Liver (tissue), 9 donors: ENCODE data around the gene ZMYND11. TPM values are rescaled to one million over a fixed set of nuclear protein-coding genes. Genes with fewer than 3 reads are reported as not detected.

Source experiments
- DNase-seq: peaks from one replicate; pipeline ENCODE4 v3.0.0-alpha.2; 2017; ENCODE audit warnings: low spot score
- H3K27ac ChIP-seq, 2 donors: one replicate each; pipeline ENCODE4 v1.7.0; 2013; ENCODE audit warnings: inconsistent platforms in 2 of 2, low read length in 2 of 2, control low read depth in 1 of 2, low read depth in 1 of 2, mild to moderate bottlenecking in 1 of 2
- H3K27me3 ChIP-seq, 4 donors: one replicate each; pipeline versions ENCODE4 v1.6.1 to v1.7.0; 2013; ENCODE audit warnings: low read length in 3 of 4, inconsistent platforms in 1 of 4, mild to moderate bottlenecking in 1 of 4, moderate library complexity in 1 of 4; ENCODE audit not compliant: control insufficient read depth in 4 of 4, insufficient read depth in 4 of 4
- H3K36me3 ChIP-seq, 4 donors: one replicate each; pipeline versions ENCODE4 v1.6.1 to v1.7.0; 2013; ENCODE audit warnings: low read length in 3 of 4, mild to moderate bottlenecking in 3 of 4, low read depth in 1 of 4, moderate library complexity in 1 of 4; ENCODE audit not compliant: control insufficient read depth in 4 of 4, insufficient read depth in 3 of 4
- H3K4me1 ChIP-seq, 4 donors: one replicate each; pipeline versions ENCODE4 v1.6.1 to v1.7.0; 2013; ENCODE audit warnings: low read length in 3 of 4, mild to moderate bottlenecking in 3 of 4, moderate library complexity in 1 of 4; ENCODE audit not compliant: control insufficient read depth in 4 of 4, insufficient read depth in 4 of 4
- H3K4me3 ChIP-seq, 3 donors: one replicate each; pipeline versions ENCODE4 v1.6.1 to v1.7.0; 2013; ENCODE audit warnings: low read length in 3 of 3, control low read depth in 1 of 3, low read depth in 1 of 3, mild to moderate bottlenecking in 1 of 3
- H3K9ac ChIP-seq, 2 donors: one replicate each; pipeline ENCODE4 v1.7.0; 2013; ENCODE audit warnings: low read length in 2 of 2, mild to moderate bottlenecking in 2 of 2, moderate library complexity in 2 of 2, control low read depth in 1 of 2, low read depth in 1 of 2
- H3K9me3 ChIP-seq, 4 donors: one replicate each; pipeline versions ENCODE4 v1.6.1 to v1.7.0; 2013; ENCODE audit warnings: low read length in 3 of 4; ENCODE audit not compliant: control insufficient read depth in 4 of 4
- EGR1 ChIP-seq, 2 donors: IDR thresholded peaks; 2 replicates each; pipeline ENCODE4 v1.6.1; 2016 to 2018; ENCODE audit warnings: antibody characterized with exemption in 2 of 2, low read depth in 2 of 2
- FOXA1 ChIP-seq: IDR thresholded peaks from 2 replicates; pipeline ENCODE4 v1.6.1; 2016; ENCODE audit warnings: antibody characterized with exemption
- FOXA2 ChIP-seq: IDR thresholded peaks from 2 replicates; pipeline ENCODE4 v1.6.1; 2016; ENCODE audit warnings: antibody characterized with exemption
- GABPA ChIP-seq, 2 donors: IDR thresholded peaks in 1 of 2; conservative IDR thresholded peaks in 1 of 2; 2 replicates each; pipeline ENCODE4 v1.6.1; 2016; ENCODE audit warnings: antibody characterized with exemption in 2 of 2, mild to moderate bottlenecking in 1 of 2, moderate library complexity in 1 of 2
- HNF4A ChIP-seq, 2 donors: conservative IDR thresholded peaks; 2 replicates each; pipeline ENCODE4 v1.6.1; 2016; ENCODE audit warnings: antibody characterized with exemption in 2 of 2, mild to moderate bottlenecking in 2 of 2
- HNF4G ChIP-seq: IDR thresholded peaks from 2 replicates; pipeline ENCODE4 v1.6.1; 2016; ENCODE audit warnings: antibody characterized with exemption
- JUND ChIP-seq, 2 donors: IDR thresholded peaks; 2 replicates each; pipeline ENCODE4 v1.6.1; 2016; ENCODE audit warnings: antibody characterized with exemption in 2 of 2
- RAD21 ChIP-seq, 2 donors: IDR thresholded peaks; 2 replicates each; pipeline ENCODE4 v1.6.1; 2016; ENCODE audit warnings: antibody characterized with exemption in 2 of 2, mild to moderate bottlenecking in 2 of 2
- RXRA ChIP-seq, 2 donors: IDR thresholded peaks; 2 replicates each; pipeline ENCODE4 v1.6.1; 2017 to 2018; ENCODE audit warnings: antibody characterized with exemption in 2 of 2, mild to moderate bottlenecking in 1 of 2
- SP1 ChIP-seq: IDR thresholded peaks from 2 replicates; pipeline ENCODE4 v1.6.1; 2018; ENCODE audit warnings: antibody characterized with exemption, mild to moderate bottlenecking
- TAF1 ChIP-seq: conservative IDR thresholded peaks from 2 replicates; pipeline ENCODE4 v1.6.1; 2016; ENCODE audit warnings: antibody characterized with exemption, mild to moderate bottlenecking
- YY1 ChIP-seq: IDR thresholded peaks from 2 replicates; pipeline ENCODE4 v1.6.1; 2016; ENCODE audit warnings: antibody characterized with exemption, mild to moderate bottlenecking
- whole genome bisulfite sequencing: extraction: QIAGEN DNeasy Blood & Tissue Kit; methylation state at CpG from one replicate; pipeline ENCODE4 v1.1.7; 2013; 5-methylcytosine and 5-hydroxymethylcytosine counted together
- polyA plus RNA-seq, 2 donors: library from polyadenylated mRNA; stranded (reverse) in 1 of 2; unstranded in 1 of 2; fragments of 200-250 nt in 1 of 2; fragments of >200 nt in 1 of 2; fragmentation: Nextera tagmentation in 1 of 2; extraction: Ambion mirVana in 1 of 2; gene quantifications; one replicate each; pipeline versions ENCODE4 v1.2.1 to v1.2.3, GENCODE V29; 2013 to 2015
- total RNA-seq, 2 donors: library from RNA; depleted of rRNA; stranded (reverse); fragments of >200 nt; gene quantifications; one replicate each; pipeline ENCODE4 v1.2.3, GENCODE V29; 2014
- TF ChIP-seq, protein P1 (sequence below): IDR thresholded peaks from 2 replicates; pipeline ENCODE4 v1.6.1; 2016; ENCODE audit warnings: antibody characterized with exemption
- TF ChIP-seq, protein P2 (sequence below): fragments of 150-350 bp; IDR thresholded peaks from 2 replicates; pipeline ENCODE4 v1.5.1; 2017; ENCODE audit warnings: improper control_type of control experiment, low read depth, low read length; ENCODE audit not compliant: missing input control
- TF ChIP-seq, protein P3 (sequence below): IDR thresholded peaks from 2 replicates; pipeline ENCODE4 v1.6.1; 2016; ENCODE audit warnings: antibody characterized with exemption, mild to moderate bottlenecking
- TF ChIP-seq, protein P4 (sequence below): IDR thresholded peaks from 2 replicates; pipeline ENCODE4 v1.6.1; 2016; ENCODE audit warnings: antibody characterized with exemption
- TF ChIP-seq, protein P5 (sequence below): IDR thresholded peaks from 2 replicates; pipeline ENCODE4 v1.6.1; 2016; ENCODE audit warnings: antibody characterized with exemption
- donor health status: healthy.
- donor health status: healthy.
- donor health status: healthy.
- donor health status: healthy.
- donor health status: healthy.

ZMYND11 gene
- total and polyA plus RNA-seq, 4 donors: 13.2 to 34.3 (median 16.9) TPM

DNA sequence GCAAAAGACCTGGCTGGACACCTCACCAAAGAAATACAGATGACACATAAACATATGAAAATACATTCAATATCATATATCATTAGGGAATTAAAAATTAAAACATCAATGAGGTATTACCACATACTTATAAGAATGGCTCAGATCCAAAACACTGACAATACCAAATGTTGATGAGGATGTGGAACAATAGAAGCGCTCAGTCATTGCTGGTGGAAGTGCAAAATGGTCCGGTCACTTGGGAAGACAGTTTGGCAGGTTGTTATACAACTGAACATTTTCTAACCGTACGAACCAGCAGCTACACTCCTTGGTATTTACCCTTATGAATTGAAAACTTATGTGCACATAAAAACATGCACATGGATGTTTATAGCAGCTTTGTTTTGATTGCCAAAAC lies 38.5 kb downstream of the ZMYND11 start:
- Histone ChIP-seq H3K9me3 (no peaks in the 10 kb centered on the region), H3K9ac (no peak overlapping the region), H3K36me3 (no peaks in the 10 kb centered on the region), H3K27me3 (no peaks in the 10 kb centered on the region), H3K27ac (no peak overlapping the region), H3K4me1 (no peaks in the 10 kb centered on the region), H3K4me3 (no peak overlapping the region)
- WGBS: 88% methylated on average over 4 of the region's 4 CpGs
- TF ChIP-seq, protein P1, sequence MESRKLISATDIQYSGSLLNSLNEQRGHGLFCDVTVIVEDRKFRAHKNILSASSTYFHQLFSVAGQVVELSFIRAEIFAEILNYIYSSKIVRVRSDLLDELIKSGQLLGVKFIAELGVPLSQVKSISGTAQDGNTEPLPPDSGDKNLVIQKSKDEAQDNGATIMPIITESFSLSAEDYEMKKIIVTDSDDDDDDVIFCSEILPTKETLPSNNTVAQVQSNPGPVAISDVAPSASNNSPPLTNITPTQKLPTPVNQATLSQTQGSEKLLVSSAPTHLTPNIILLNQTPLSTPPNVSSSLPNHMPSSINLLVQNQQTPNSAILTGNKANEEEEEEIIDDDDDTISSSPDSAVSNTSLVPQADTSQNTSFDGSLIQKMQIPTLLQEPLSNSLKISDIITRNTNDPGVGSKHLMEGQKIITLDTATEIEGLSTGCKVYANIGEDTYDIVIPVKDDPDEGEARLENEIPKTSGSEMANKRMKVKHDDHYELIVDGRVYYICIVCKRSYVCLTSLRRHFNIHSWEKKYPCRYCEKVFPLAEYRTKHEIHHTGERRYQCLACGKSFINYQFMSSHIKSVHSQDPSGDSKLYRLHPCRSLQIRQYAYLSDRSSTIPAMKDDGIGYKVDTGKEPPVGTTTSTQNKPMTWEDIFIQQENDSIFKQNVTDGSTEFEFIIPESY: no peak
- TF ChIP-seq EGR1 (IDR thresholded peaks at IDR 0.05; ENCODE audit: low read depth in 2 of 2): no peak
- TF ChIP-seq TAF1: no peak
- TF ChIP-seq FOXA2: no peak
- no peak for DNase-seq

DNA sequence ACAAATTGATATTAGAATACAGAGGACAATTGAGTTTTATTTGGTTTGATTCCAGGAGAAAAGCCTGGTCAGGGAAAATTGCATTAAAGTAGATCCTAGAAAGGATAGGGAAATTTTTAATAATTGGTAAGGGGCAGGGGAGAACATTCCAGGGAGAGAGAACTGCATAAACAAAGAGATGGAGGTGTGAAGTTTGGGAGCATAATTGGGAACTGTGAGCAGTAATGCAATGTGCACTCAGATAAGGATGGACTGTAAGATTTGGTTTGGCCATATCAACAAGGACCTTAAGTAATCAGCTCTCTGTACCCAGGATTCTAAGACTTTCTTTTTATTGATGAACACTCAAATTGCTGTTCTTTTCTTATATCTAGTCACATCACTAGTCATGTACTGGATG lies 41.4 kb downstream of the ZMYND11 start:
- Histone ChIP-seq H3K27me3 (no peaks in the 10 kb centered on the region), H3K27ac (no peak overlapping the region), H3K4me3 (no peak overlapping the region), H3K36me3 (peaks cover 0 to 4% (median 1%) of the 10 kb centered on the region in 4 donors), H3K9ac (no peak overlapping the region), H3K4me1 (no peaks in the 10 kb centered on the region), H3K9me3 (no peaks in the 10 kb centered on the region)
- TF ChIP-seq FOXA1 (no peak), RXRA (IDR thresholded peaks at IDR 0.05) (no peak), HNF4A (conservative IDR thresholded peaks at IDR 0.05) (no peak), SP1 (no peak), JUND (IDR thresholded peaks at IDR 0.05) (no peak), TAF1 (no peak), GABPA (IDR thresholded peaks at IDR 0.05 in 1 of 2, conservative IDR thresholded peaks at IDR 0.05 in 1 of 2) (no peak), YY1 (no peak), EGR1 (IDR thresholded peaks at IDR 0.05; ENCODE audit: low read depth in 2 of 2) (no peak), FOXA2 (no peak), RAD21 (IDR thresholded peaks at IDR 0.05) (no peak), HNF4G (no peak)
- TF ChIP-seq, protein P2, sequence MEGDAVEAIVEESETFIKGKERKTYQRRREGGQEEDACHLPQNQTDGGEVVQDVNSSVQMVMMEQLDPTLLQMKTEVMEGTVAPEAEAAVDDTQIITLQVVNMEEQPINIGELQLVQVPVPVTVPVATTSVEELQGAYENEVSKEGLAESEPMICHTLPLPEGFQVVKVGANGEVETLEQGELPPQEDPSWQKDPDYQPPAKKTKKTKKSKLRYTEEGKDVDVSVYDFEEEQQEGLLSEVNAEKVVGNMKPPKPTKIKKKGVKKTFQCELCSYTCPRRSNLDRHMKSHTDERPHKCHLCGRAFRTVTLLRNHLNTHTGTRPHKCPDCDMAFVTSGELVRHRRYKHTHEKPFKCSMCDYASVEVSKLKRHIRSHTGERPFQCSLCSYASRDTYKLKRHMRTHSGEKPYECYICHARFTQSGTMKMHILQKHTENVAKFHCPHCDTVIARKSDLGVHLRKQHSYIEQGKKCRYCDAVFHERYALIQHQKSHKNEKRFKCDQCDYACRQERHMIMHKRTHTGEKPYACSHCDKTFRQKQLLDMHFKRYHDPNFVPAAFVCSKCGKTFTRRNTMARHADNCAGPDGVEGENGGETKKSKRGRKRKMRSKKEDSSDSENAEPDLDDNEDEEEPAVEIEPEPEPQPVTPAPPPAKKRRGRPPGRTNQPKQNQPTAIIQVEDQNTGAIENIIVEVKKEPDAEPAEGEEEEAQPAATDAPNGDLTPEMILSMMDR: no peak
- TF ChIP-seq, protein P3, sequence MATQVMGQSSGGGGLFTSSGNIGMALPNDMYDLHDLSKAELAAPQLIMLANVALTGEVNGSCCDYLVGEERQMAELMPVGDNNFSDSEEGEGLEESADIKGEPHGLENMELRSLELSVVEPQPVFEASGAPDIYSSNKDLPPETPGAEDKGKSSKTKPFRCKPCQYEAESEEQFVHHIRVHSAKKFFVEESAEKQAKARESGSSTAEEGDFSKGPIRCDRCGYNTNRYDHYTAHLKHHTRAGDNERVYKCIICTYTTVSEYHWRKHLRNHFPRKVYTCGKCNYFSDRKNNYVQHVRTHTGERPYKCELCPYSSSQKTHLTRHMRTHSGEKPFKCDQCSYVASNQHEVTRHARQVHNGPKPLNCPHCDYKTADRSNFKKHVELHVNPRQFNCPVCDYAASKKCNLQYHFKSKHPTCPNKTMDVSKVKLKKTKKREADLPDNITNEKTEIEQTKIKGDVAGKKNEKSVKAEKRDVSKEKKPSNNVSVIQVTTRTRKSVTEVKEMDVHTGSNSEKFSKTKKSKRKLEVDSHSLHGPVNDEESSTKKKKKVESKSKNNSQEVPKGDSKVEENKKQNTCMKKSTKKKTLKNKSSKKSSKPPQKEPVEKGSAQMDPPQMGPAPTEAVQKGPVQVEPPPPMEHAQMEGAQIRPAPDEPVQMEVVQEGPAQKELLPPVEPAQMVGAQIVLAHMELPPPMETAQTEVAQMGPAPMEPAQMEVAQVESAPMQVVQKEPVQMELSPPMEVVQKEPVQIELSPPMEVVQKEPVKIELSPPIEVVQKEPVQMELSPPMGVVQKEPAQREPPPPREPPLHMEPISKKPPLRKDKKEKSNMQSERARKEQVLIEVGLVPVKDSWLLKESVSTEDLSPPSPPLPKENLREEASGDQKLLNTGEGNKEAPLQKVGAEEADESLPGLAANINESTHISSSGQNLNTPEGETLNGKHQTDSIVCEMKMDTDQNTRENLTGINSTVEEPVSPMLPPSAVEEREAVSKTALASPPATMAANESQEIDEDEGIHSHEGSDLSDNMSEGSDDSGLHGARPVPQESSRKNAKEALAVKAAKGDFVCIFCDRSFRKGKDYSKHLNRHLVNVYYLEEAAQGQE: no peak
- TF ChIP-seq, protein P4, sequence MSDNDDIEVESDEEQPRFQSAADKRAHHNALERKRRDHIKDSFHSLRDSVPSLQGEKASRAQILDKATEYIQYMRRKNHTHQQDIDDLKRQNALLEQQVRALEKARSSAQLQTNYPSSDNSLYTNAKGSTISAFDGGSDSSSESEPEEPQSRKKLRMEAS: no peak
- TF ChIP-seq, protein P1: no peak
- TF ChIP-seq, protein P5, sequence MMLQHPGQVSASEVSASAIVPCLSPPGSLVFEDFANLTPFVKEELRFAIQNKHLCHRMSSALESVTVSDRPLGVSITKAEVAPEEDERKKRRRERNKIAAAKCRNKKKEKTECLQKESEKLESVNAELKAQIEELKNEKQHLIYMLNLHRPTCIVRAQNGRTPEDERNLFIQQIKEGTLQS: no peak
- no peak for DNase-seq
